ENCODE measurements around the gene SIGLEC11. TPM values are rescaled to one million over a fixed set of nuclear protein-coding genes. Genes with fewer than 3 reads are reported as not detected.

The SIGLEC11 gene
- total RNA-seq, 4 donors from 2014 or later: 2.6 to 7.5 (median 4.3) TPM

DNA sequence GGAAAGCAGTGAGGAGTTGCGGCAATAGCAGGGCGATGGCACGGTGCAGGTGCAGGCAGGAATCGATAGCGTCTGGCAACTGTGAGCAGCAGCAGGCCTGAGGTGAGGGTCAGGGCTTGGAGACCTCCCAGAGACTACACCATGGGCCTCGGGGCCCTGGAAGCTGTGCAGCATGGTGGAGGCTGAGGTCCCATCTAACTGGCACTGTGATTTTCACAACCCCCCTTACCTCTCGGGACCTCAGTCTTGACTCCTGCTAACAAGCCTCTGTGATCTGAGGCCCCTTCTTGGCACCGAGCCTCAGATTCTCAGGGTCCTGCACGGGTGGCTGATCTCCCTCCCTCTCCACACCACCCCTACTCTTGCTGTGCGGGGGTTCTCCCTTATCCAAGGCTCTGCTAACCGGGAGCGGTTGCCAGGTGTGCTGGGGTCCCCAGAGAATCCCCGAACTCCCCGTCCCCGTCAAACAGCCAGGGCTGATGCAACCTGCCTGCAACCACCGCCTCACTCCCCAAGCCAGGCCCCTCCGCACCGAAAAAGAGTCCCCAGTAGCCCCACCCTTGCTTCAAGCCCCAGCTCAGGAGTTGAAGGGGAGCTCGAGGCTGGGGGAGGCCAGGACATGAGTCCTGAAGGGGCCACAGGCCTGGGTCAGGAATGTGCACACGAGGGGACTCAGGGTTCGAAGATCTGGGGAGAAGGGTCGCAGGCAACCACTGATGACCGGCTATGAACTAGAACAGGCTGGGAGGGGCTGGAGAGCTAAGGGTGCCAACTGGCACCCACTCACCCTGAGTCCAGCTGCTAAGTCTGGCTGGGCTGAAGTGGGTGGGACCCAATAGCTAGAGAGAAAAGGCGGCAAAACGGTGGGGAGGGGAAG is 36.7 kb downstream of the SIGLEC11 start:
- Histone ChIP-seq H3K27me3 (no peaks in the 10 kb centered on the region), H3K9me3 (no peaks in the 10 kb centered on the region), H3K27ac (no peak overlapping the region), H3K4me1 (peaks cover 0 to 52% (median 23%) of the 10 kb centered on the region in 4 donors), H3K4me3 (no peak overlapping the region), H3K36me3 (peaks cover 0 to 72% (median 0%) of the 10 kb centered on the region in 3 donors)
- WGBS, 2 donors: 71 to 73% methylated on average over 21 to 25 of the region's 25 CpGs
- TF ChIP-seq POLR2A (IDR thresholded peaks at IDR 0.05): no peak
- TF ChIP-seq CTCF (IDR thresholded peaks at IDR 0.05): no peak
- TF ChIP-seq EP300 (IDR thresholded peaks at IDR 0.05): no peak
- no peak for DNase-seq (ENCODE audit: low spot score in 2 of 2)

DNA sequence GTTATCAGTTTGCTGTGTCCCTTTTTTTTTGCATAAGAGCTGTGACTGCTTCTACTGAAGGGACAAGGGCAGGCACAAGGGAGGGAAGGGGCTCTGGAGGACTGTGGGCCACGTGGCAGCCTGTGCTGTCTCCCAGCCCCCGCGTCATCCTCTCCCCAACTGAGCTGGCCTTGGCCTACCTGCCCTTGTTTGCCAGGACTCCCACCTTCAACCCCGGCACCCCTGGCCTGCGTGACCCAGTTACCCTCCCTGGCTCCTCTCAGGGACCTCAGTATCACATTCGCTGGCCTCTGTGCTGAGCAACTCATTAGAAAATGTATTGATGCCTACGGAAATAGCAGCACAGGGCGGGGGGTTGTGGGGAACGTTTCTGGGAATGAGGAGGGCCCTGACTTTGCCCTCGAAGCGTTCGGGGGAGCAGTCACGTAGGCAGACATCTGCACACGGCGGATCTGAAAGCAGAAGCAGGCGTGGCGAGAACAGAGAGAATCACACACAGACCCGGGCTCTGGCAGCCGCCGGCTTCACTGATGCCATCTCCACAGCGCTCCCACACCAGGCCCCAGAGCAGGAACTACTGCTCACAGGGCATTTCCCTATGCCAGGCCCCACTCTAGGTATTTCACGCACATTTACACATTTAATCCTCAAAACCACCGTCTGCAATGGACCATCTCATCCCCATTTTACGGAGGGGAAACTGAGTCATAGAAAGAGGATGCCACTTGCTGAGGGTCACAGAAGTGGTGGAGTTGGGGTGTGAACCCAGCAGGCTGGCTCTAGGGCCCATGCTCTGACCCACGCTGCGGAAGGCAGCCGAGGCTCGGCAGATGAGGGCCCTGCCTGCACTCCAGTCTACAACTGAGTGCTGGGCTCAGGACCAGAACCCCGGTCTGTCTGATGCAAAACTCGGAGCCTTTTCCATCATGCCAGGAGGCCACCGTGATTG is 37.6 kb downstream of the SIGLEC11 start:
- no peak for DNase-seq (ENCODE audit: low spot score in 2 of 2)
- H3K27me3 ChIP-seq: no peaks in the 10 kb centered on the region
- peaks cover 0 to 72% (median 0%) of the 10 kb centered on the region in 3 donors for H3K36me3 ChIP-seq
- TF ChIP-seq CTCF (IDR thresholded peaks at IDR 0.05) (no peak), POLR2A (IDR thresholded peaks at IDR 0.05) (no peak), EP300 (IDR thresholded peaks at IDR 0.05) (no peak)
- peaks cover 0 to 48% (median 20%) of the 10 kb centered on the region in 4 donors for H3K4me1 ChIP-seq
- H3K4me3 ChIP-seq: no peak overlapping the region
- H3K27ac ChIP-seq: no peak overlapping the region
- H3K9me3 ChIP-seq: no peaks in the 10 kb centered on the region
- WGBS, 2 donors: 86 to 92% methylated on average over 31 of the region's 31 CpGs

- peaks cover 0 to 70% (median 0%) of the 10 kb centered on the region in 3 donors for H3K36me3 ChIP-seq
- H3K27me3 ChIP-seq: no peaks in the 10 kb centered on the region
- TF ChIP-seq POLR2A (IDR thresholded peaks at IDR 0.05) (no peak), EP300 (IDR thresholded peaks at IDR 0.05) (no peak), CTCF (IDR thresholded peaks at IDR 0.05) (no peak)
- H3K4me3 ChIP-seq: no peak overlapping the region
- H3K27ac ChIP-seq: peak overlapping the region in 1 of 4 donors; percentile 28
- H3K9me3 ChIP-seq: no peaks in the 10 kb centered on the region
- H3K4me1 ChIP-seq: peaks cover 0 to 36% (median 10%) of the 10 kb centered on the region in 4 donors
- no peak for DNase-seq (ENCODE audit: low spot score in 2 of 2)
- 77 to 92% methylated on average over 13 to 21 of the region's 22 CpGs for WGBS, 2 donors
Observed at GRCh38 chr19:49921871-49922795, 38.8 kb downstream of the SIGLEC11 start.

DNA sequence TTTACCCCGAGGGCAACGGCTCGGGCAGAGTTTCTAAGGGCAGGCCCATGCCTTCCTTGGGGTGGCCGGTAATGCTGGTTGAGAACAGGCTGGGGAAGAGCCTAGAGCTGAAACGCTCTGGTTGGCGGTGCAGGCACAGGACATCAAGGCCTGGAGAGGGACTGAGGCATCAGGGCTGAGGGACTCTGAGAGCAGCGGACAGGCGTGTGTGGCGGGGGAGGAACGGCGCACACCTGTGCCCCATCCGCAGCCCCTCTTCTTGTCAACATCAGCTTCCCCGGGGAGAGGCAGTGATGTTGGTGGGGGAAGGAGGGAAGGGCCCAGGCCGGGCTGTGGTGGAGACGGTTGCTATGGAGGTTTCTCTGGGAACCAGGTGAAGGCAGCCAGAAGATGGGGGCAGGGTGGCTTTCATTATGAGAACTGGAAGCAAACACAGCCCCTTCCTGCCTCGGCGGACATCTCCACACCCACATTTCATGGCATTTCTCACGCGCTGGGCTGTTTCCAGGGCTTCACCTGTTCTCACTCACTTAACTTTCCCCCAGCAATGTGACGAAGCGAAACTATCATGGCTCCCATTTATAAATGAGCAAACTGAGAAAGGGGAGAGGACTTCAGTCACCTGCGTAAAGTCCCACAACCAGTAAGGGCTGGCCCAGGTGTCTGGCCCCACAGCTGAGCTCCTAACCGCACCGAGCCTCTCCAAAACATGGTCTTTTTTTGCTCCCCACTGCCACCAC is 40.2 kb downstream of the SIGLEC11 start:
- 94 to 96% methylated on average over 24 of the region's 24 CpGs for WGBS, 2 donors
- Histone ChIP-seq H3K9me3 (no peaks in the 10 kb centered on the region), H3K27ac (no peak overlapping the region), H3K4me1 (peaks cover 0 to 25% (median 9%) of the 10 kb centered on the region in 4 donors), H3K27me3 (no peaks in the 10 kb centered on the region), H3K36me3 (peaks cover 0 to 73% (median 0%) of the 10 kb centered on the region in 3 donors), H3K4me3 (no peak overlapping the region)
- TF ChIP-seq EP300 (IDR thresholded peaks at IDR 0.05): no peak
- no peak for TF ChIP-seq CTCF (IDR thresholded peaks at IDR 0.05)
- TF ChIP-seq POLR2A (IDR thresholded peaks at IDR 0.05): no peak
- DNase-seq (ENCODE audit: low spot score in 2 of 2): no peak
